GM21825 (cell line): ENCODE results near the gene MRGPRD.

ENCODE experiments used
- ATAC-seq: cut with Tn5 transposase; IDR thresholded peaks from one replicate; pipeline ENCODE4 v1.9.1; 2021; ENCODE audit warnings: mild to moderate bottlenecking, moderate library complexity; ENCODE audit not compliant: unreplicated experiment

The MRGPRD gene

GRCh38 chr11:68980776-68981065 lies at the start of gene MRGPRD:
MRGPRD (minus strand) TSS chr11:68980986; CDS start chr11:68980986, 0 bp downstream.
- ATAC-seq, result no peak

- no peak for ATAC-seq
These were observed 49.5 kb upstream of the MRGPRD start for GRCh38 chr11:69030301-69030700.

- ATAC-seq, result no peak
These were observed 47.1 kb upstream of the MRGPRD start for GRCh38 chr11:69027704-69028372.

GRCh38 chr11:69024509-69024908 lies 43.7 kb upstream of the MRGPRD start:
- ATAC-seq, result no peak

- ATAC-seq, result no peak
These were observed 41.5 kb upstream of the MRGPRD start for GRCh38 chr11:69022260-69022659.

- ATAC-seq, result no peak
These were observed 38.1 kb upstream of the MRGPRD start for GRCh38 chr11:69018924-69019323.

- no peak for ATAC-seq
These were observed 37.2 kb upstream of the MRGPRD start for GRCh38 chr11:69017951-69018350.

- ATAC-seq, result no peak
These were observed 34.2 kb upstream of the MRGPRD start for GRCh38 chr11:69014898-69015549.

GRCh38 chr11:69014084-69014851 lies 33.5 kb upstream of the MRGPRD start:
- no peak for ATAC-seq

GRCh38 chr11:69013009-69013951 lies 32.5 kb upstream of the MRGPRD start, which contains the start of gene MRGPRF:
MRGPRF (minus strand) TSS chr11:69013246; CDS start chr11:69009901, 3,345 bp downstream.
- no peak for ATAC-seq

- no peak for ATAC-seq
These were observed 31.6 kb upstream of the MRGPRD start for GRCh38 chr11:69012092-69013008.

GRCh38 chr11:69011624-69012091 lies 30.9 kb upstream of the MRGPRD start:
- no peak for ATAC-seq

GRCh38 chr11:69010964-69011623 lies 30.3 kb upstream of the MRGPRD start:
- no peak for ATAC-seq

- ATAC-seq, result no peak
These were observed 29.6 kb upstream of the MRGPRD start for GRCh38 chr11:69010361-69010891.

GRCh38 chr11:69009441-69010211 lies 28.8 kb upstream of the MRGPRD start:
- ATAC-seq, result no peak

- no peak for ATAC-seq
These were observed 28.1 kb upstream of the MRGPRD start for GRCh38 chr11:69008737-69009440.

GRCh38 chr11:69007975-69008381 lies 27.2 kb upstream of the MRGPRD start:
- no peak for ATAC-seq
